Left lung (tissue), 10 donors: ENCODE measurements around the gene JAK3. TPM values are rescaled to one million over a fixed set of nuclear protein-coding genes. Genes with fewer than 3 reads are reported as not detected.

ENCODE experiments used
- ATAC-seq: fragments of 200-7000 bp; cut with Tn5 transposase; one replicate; pipeline ENCODE4 v1.9.1; 2020; ENCODE audit warnings: moderate library complexity
- DNase-seq, 4 donors: peaks; one replicate each; pipeline ENCODE4 v3.0.0-alpha.2; 2013 to 2020
- H3K27ac ChIP-seq, 2 donors: fragments of 200-600 bp; sonication (generic) in 1 of 2; one replicate each; pipeline versions ENCODE4 v1.5.0 to v1.8.0; 2020 to 2021
- H3K27me3 ChIP-seq, 2 donors: fragments of 200-600 bp; sonication (generic) in 1 of 2; one replicate each; pipeline versions ENCODE4 v1.5.0 to v1.8.0; 2020 to 2021
- H3K36me3 ChIP-seq, 2 donors: fragments of 200-600 bp; sonication (generic) in 1 of 2; one replicate each; pipeline versions ENCODE4 v1.5.0 to v1.8.0; 2020 to 2021
- H3K4me1 ChIP-seq, 2 donors: fragments of 200-600 bp; one replicate each; pipeline ENCODE4 v1.8.0; 2021
- H3K4me3 ChIP-seq, 2 donors: fragments of 200-600 bp; sonication (generic) in 1 of 2; one replicate each; pipeline versions ENCODE4 v1.5.0 to v1.8.0; 2020 to 2021; ENCODE audit warnings: mild to moderate bottlenecking in 1 of 2
- H3K9me3 ChIP-seq, 2 donors: fragments of 200-600 bp; sonication (generic) in 1 of 2; one replicate each; pipeline versions ENCODE4 v1.5.0 to v1.8.0; 2020 to 2021
- intact Hi-C, 2 donors: fragments of 100-400 bp; cut with DNase I; formaldehyde crosslinking; loops; one replicate each; pipeline versions ENCODE4 v1.11.2 to v1.14.2; 2022
- polyA plus RNA-seq, 6 donors: library from polyadenylated mRNA; unstranded; fragments of 120-200 nt; gene quantifications; one replicate each; pipeline ENCODE4 v1.2.1, GENCODE V29; 2013; ENCODE audit not compliant: insufficient read length in 6 of 6
- total RNA-seq, 2 donors: library from RNA; stranded (reverse); fragmentation: NEBNext Ultra II Directional; extraction: Animal tissue kit (Norgen Biotek cat#: 25700); gene quantifications; one replicate each; pipeline ENCODE4 v1.2.1, GENCODE V29; 2021
- TF ChIP-seq, protein P1 (sequence below), 2 donors: fragments of 200-600 bp; sonication (generic) in 1 of 2; IDR thresholded peaks; one replicate each; pipeline versions ENCODE4 v1.5.0 to v1.8.0; 2021; ENCODE audit warnings: antibody characterized with exemption in 2 of 2
- donor health status: DM: no; HTN: yes; CAD: no.
- donor health status: DM: no; HTN: no; CAD: no.

The JAK3 gene
- total and polyA plus RNA-seq, 8 donors: 2.3 to 35.9 (median 3.0) TPM

- H3K9me3 ChIP-seq: no peaks in the 10 kb centered on the region
- H3K36me3 ChIP-seq: peaks cover 0 to 49% of the 10 kb centered on the region in 2 donors
- ATAC-seq (no peak), DNase-seq (no peak)
- intact Hi-C loops: no loop called here
- peaks cover 0 to 59% of the 10 kb centered on the region in 2 donors for H3K4me1 ChIP-seq
- no peak overlapping the region for H3K4me3 ChIP-seq
- H3K27me3 ChIP-seq: peaks cover 0 to 33% of the 10 kb centered on the region in 2 donors
- TF ChIP-seq, protein P1, sequence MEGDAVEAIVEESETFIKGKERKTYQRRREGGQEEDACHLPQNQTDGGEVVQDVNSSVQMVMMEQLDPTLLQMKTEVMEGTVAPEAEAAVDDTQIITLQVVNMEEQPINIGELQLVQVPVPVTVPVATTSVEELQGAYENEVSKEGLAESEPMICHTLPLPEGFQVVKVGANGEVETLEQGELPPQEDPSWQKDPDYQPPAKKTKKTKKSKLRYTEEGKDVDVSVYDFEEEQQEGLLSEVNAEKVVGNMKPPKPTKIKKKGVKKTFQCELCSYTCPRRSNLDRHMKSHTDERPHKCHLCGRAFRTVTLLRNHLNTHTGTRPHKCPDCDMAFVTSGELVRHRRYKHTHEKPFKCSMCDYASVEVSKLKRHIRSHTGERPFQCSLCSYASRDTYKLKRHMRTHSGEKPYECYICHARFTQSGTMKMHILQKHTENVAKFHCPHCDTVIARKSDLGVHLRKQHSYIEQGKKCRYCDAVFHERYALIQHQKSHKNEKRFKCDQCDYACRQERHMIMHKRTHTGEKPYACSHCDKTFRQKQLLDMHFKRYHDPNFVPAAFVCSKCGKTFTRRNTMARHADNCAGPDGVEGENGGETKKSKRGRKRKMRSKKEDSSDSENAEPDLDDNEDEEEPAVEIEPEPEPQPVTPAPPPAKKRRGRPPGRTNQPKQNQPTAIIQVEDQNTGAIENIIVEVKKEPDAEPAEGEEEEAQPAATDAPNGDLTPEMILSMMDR (IDR thresholded peaks at IDR 0.05): no peak
- no peak overlapping the region for H3K27ac ChIP-seq
Measured at GRCh38 chr19:17843908-17844490, 3.8 kb downstream of the JAK3 start.

DNA sequence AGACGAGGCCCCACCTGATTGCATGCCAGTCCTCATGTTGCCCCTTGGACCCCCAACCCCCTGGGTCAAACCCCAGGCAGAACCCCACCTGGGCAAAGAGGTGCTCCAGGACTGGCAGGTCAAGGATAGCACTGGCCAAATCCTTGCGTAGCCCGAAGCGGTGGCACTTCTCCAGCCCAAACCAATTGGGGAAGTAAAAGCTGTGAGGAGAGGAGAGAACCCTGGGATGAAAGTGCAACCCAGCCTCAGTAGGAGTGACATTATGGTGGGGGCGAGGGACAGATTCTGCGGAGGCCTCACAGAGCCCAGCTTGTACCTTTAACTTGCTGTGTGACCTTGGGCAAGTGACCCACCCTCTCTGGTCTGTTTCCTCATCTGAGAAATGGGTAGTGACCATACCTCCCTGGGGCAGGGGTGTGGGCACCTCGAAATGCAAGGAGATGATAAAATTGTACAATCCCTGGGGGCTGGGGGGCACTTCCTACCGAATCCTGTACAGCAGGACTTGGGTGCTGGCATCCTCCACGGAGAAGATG, 4.4 kb downstream of the JAK3 start:
- H3K4me1 ChIP-seq: peaks cover 0 to 53% of the 10 kb centered on the region in 2 donors
- no peaks in the 10 kb centered on the region for H3K9me3 ChIP-seq
- peaks cover 0 to 55% of the 10 kb centered on the region in 2 donors for H3K36me3 ChIP-seq
- intact Hi-C loops: no loop called here
- no peak overlapping the region for H3K27ac ChIP-seq
- H3K27me3 ChIP-seq: peaks cover 0 to 33% of the 10 kb centered on the region in 2 donors
- TF ChIP-seq, protein P1 (IDR thresholded peaks at IDR 0.05): no peak
- DNase-seq: no peak
- no peak overlapping the region for H3K4me3 ChIP-seq
- ATAC-seq: no peak

DNA sequence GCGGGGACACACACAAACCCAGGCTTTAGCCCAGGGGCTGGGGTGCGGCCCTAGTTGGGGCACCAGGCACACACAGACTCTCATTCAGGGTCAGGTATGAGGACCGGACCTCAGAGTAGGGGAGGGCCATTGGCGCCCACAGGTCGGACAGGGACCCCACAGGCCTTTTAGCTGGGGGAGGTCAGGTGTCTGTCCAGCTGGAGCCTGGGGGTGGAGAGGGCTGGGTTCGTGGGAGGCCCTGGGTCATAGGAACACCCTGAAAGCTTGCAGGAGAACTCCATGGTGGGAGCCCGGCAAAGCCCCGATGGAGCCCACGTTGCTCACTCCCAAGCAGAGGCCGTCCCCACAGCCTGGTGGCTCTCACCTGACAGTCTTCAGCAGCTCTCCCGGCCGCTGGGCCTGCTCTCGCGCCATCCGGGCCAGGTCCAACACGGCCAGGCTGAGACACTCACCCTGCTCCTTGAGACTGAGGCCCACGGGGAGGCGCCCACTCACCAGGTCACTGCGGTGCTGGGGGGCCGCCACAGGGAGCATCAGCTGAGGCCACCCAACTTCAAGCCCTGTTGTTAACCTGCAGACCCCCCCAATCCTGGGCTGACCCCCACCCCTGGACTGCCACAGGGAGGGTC, 5.0 kb downstream of the JAK3 start:
- no peaks in the 10 kb centered on the region for H3K9me3 ChIP-seq
- DNase-seq (no peak), ATAC-seq (no peak)
- H3K27me3 ChIP-seq: peaks cover 0 to 33% of the 10 kb centered on the region in 2 donors
- no peak overlapping the region for H3K27ac ChIP-seq
- H3K4me3 ChIP-seq: no peak overlapping the region
- H3K4me1 ChIP-seq: peaks cover 0 to 47% of the 10 kb centered on the region in 2 donors
- intact Hi-C loops: no loop called here
- TF ChIP-seq, protein P1 (IDR thresholded peaks at IDR 0.05): no peak
- peaks cover 0 to 61% of the 10 kb centered on the region in 2 donors for H3K36me3 ChIP-seq

- Histone ChIP-seq H3K36me3 (peaks cover 0 to 68% of the 10 kb centered on the region in 2 donors), H3K27ac (no peak overlapping the region), H3K27me3 (peaks cover 0 to 33% of the 10 kb centered on the region in 2 donors), H3K9me3 (no peaks in the 10 kb centered on the region), H3K4me3 (no peak overlapping the region), H3K4me1 (peaks cover 0 to 44% of the 10 kb centered on the region in 2 donors)
- peak in 2 of 4 donors; percentile 65 to 72 for DNase-seq
- TF ChIP-seq, protein P1 (IDR thresholded peaks at IDR 0.05): no peak
- peak; percentile 86 for ATAC-seq
- intact Hi-C loops: no loop called here
Measured at GRCh38 chr19:17841810-17842662, 5.7 kb downstream of the JAK3 start.
